Neural crest cell (in vitro differentiated cells): ENCODE results near the gene SNX20. TPM values are rescaled to one million over a fixed set of nuclear protein-coding genes. Genes with fewer than 3 reads are reported as not detected.

Experiments used
- DNase-seq: peaks from one replicate; pipeline ENCODE4 v3.0.0; 2021; ENCODE audit warnings: low read depth, mixed read lengths, low spot score
- H3K27ac Mint-ChIP-seq: one replicate; pipeline ENCODE4 v1.8.0; 2021; ENCODE audit warnings: mild to moderate bottlenecking, mixed read lengths; ENCODE audit not compliant: unreplicated experiment
- H3K27me3 Mint-ChIP-seq: 2 replicates; pipeline ENCODE4 v1.8.0; 2021; ENCODE audit warnings: low read depth, mild to moderate bottlenecking, mixed read lengths
- H3K36me3 Mint-ChIP-seq: 2 replicates; pipeline ENCODE4 v1.8.0; 2021; ENCODE audit warnings: low read depth, mild to moderate bottlenecking, mixed read lengths
- H3K4me1 Mint-ChIP-seq: 2 replicates; pipeline ENCODE4 v1.8.0; 2021; ENCODE audit warnings: mixed read lengths
- H3K4me3 Mint-ChIP-seq: one replicate; pipeline ENCODE4 v1.8.0; 2021; ENCODE audit warnings: mild to moderate bottlenecking, mixed read lengths
- H3K9me3 Mint-ChIP-seq: 2 replicates; pipeline ENCODE4 v1.8.0; 2021; ENCODE audit warnings: mixed read lengths
- CTCF ChIP-seq: fragments of 200-600 bp; sonication (generic); conservative IDR thresholded peaks from 2 replicates; pipeline ENCODE4 v1.5.0; 2021; ENCODE audit warnings: antibody characterized with exemption, mild to moderate bottlenecking
- total RNA-seq: library from RNA; stranded (reverse); gene quantifications from 2 replicates; pipeline ENCODE4 v1.2.1, GENCODE V29; 2021

Gene SNX20
- total RNA-seq, 1 donor from 2014 or later, result not detected

GRCh38 chr16:50712956-50713355 lies 31.8 kb upstream of the SNX20 start:
- no peak overlapping the region for H3K4me3 Mint-ChIP-seq
- H3K36me3 Mint-ChIP-seq, result no peaks in the 10 kb centered on the region
- no peaks in the 10 kb centered on the region for H3K27me3 Mint-ChIP-seq
- peaks cover 24% of the 10 kb centered on the region for H3K4me1 Mint-ChIP-seq
- TF ChIP-seq CTCF, result no peak
- no peak overlapping the region for H3K27ac Mint-ChIP-seq
- no peaks in the 10 kb centered on the region for H3K9me3 Mint-ChIP-seq
- no peak for DNase-seq

- H3K27ac Mint-ChIP-seq, result no peak overlapping the region
- no peak overlapping the region for H3K4me3 Mint-ChIP-seq
Measured at GRCh38 chr16:50712560-50712898, 31.4 kb upstream of the SNX20 start.

GRCh38 chr16:50711862-50712559 lies 30.9 kb upstream of the SNX20 start:
- no peak overlapping the region for H3K27ac Mint-ChIP-seq
- peaks cover 5% of the 10 kb centered on the region for H3K27me3 Mint-ChIP-seq
- H3K4me3 Mint-ChIP-seq, result no peak overlapping the region
- peaks cover 14% of the 10 kb centered on the region for H3K4me1 Mint-ChIP-seq
- no peaks in the 10 kb centered on the region for H3K9me3 Mint-ChIP-seq
- H3K36me3 Mint-ChIP-seq, result no peaks in the 10 kb centered on the region
- TF ChIP-seq CTCF, result no peak
- DNase-seq, result no peak

More at GRCh38 chr16:50712560-50712898, 31.4 kb upstream of the SNX20 start:
- Mint-ChIP-seq H3K36me3 (no peaks in the 10 kb centered on the region), H3K9me3 (no peaks in the 10 kb centered on the region), H3K4me1 (peaks cover 20% of the 10 kb centered on the region), H3K27me3 (peaks cover under 1% of the 10 kb centered on the region)
- DNase-seq, result no peak
- TF ChIP-seq CTCF, result no peak

GRCh38 chr16:50711040-50711439 lies 29.9 kb upstream of the SNX20 start:
- Mint-ChIP-seq H3K36me3 (no peaks in the 10 kb centered on the region), H3K27me3 (peaks cover 5% of the 10 kb centered on the region), H3K27ac (peak overlapping the region; percentile 19), H3K4me3 (no peak overlapping the region), H3K9me3 (no peaks in the 10 kb centered on the region), H3K4me1 (peaks cover 5% of the 10 kb centered on the region)
- no peak for DNase-seq
- no peak for TF ChIP-seq CTCF

- peaks cover 1% of the 10 kb centered on the region for H3K36me3 Mint-ChIP-seq
- H3K27me3 Mint-ChIP-seq, result peaks cover 5% of the 10 kb centered on the region
- TF ChIP-seq CTCF, result no peak
- no peak for DNase-seq
- no peak overlapping the region for H3K27ac Mint-ChIP-seq
- peaks cover 4% of the 10 kb centered on the region for H3K4me1 Mint-ChIP-seq
- H3K4me3 Mint-ChIP-seq, result no peak overlapping the region
- H3K9me3 Mint-ChIP-seq, result peaks cover 4% of the 10 kb centered on the region
Measured at GRCh38 chr16:50709980-50710379, 28.9 kb upstream of the SNX20 start.
